ENCODE measurements around the gene PPP2R2C. TPM values are rescaled to one million over a fixed set of nuclear protein-coding genes. Genes with fewer than 3 reads are reported as not detected.

The PPP2R2C gene
- total and polyA plus RNA-seq, 2 of the 4 experiments (the other 2 are of a cell fraction): 0.03 TPM; not detected in 1

DNA sequence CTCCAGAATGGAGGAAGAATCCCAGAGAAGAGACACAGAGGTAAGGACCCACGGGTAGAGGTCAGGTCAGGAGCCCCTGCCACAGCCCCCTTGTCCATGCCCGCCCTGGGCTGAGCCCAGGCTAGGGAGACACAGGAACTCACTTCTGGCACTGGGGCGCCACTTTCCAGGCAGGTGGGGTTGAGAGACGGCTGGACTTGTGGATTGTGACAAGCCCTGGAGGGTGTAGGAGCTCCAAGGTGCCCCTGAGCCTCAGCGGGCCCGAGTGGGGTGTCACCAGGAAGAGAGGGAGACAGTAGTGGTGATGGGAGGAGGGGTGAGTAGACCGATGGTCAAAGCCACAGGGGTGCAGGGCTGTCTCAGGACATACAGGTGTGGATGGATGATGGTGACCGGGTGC is 143.9 kb downstream of the PPP2R2C start:
- no peaks in the 10 kb centered on the region; the same call in 1 of the 2 replicates for H4K20me1 ChIP-seq (ENCODE audit: insufficient read depth, low read length)
- no peaks in the 10 kb centered on the region for H3K79me1 ChIP-seq (ENCODE audit: low read depth in 1 of 2, low read length in 2 of 2)
- peaks cover 25% of the 10 kb centered on the region for H3K27me3 ChIP-seq (ENCODE audit: control insufficient read depth, insufficient read depth, low read length)
- H3K23ac ChIP-seq (ENCODE audit: low read depth, low read length): no peak overlapping the region
- H2BK120ac ChIP-seq (ENCODE audit: low read depth, low read length): no peak overlapping the region
- no peak overlapping the region for H2AFZ ChIP-seq (replicated peaks; ENCODE audit: low read length, poor library complexity)
- H3K18ac ChIP-seq (ENCODE audit: low read depth, low read length): no peak overlapping the region
- no peak overlapping the region for H2BK5ac ChIP-seq (ENCODE audit: low read depth, low read length, poor library complexity, severe bottlenecking)
- no peak overlapping the region for H2BK20ac ChIP-seq (ENCODE audit: low read depth, low read length)
- dilution Hi-C loops (cut with HindIII; ENCODE audit: low sequenced_read_pairs, unreplicated experiment): no loop called here
- no peak overlapping the region for H2BK15ac ChIP-seq (ENCODE audit: low read depth, low read length)
- no peaks in the 10 kb centered on the region; the same call in 1 of the 2 replicates for H3K9me3 ChIP-seq (ENCODE audit: control insufficient read depth, insufficient read depth, low read length)
- H3K36me3 ChIP-seq (ENCODE audit: control insufficient read depth, insufficient read depth, low read length): no peaks in the 10 kb centered on the region
- ATAC-seq (ENCODE audit: low read depth): no peak
- H4K5ac ChIP-seq (ENCODE audit: low read depth, low read length): no peak overlapping the region
- H3K4me3 ChIP-seq (ENCODE audit: insufficient read depth, low read depth, low read length): no peak overlapping the region
- TF ChIP-seq CEBPB (IDR thresholded peaks at IDR 0.05; ENCODE audit: low read depth, low read length) (no peak), MXI1 (IDR thresholded peaks at IDR 0.05; ENCODE audit: borderline replicate concordance, low read depth, low read length) (no peak), POLR2A (IDR thresholded peaks at IDR 0.05; ENCODE audit: low read depth, low read length) (no peak), RCOR1 (IDR thresholded peaks at IDR 0.05; ENCODE audit: insufficient replicate concordance, low read length) (no peak), FOS (IDR thresholded peaks at IDR 0.05; ENCODE audit: low read depth, low read length) (no peak), BHLHE40 (IDR thresholded peaks at IDR 0.05; ENCODE audit: low read depth, low read length) (no peak), MAZ (IDR thresholded peaks at IDR 0.05; ENCODE audit: borderline replicate concordance, low read depth, low read length) (no peak), RAD21 (IDR thresholded peaks at IDR 0.05; ENCODE audit: low read length) (no peak), RFX5 (IDR thresholded peaks at IDR 0.05; ENCODE audit: low read depth, low read length) (no peak), CHD1 (IDR thresholded peaks at IDR 0.05; ENCODE audit: low read depth, low read length) (no peak), CTCF (conservative IDR thresholded peaks at IDR 0.05; ENCODE audit: low read depth, low read length) (no peak), NFE2L2 (IDR thresholded peaks at IDR 0.05; ENCODE audit: low read depth, low read length) (no peak), MAFK (IDR thresholded peaks at IDR 0.05; ENCODE audit: low read depth, low read length) (no peak)
- TF ChIP-seq, protein P1, sequence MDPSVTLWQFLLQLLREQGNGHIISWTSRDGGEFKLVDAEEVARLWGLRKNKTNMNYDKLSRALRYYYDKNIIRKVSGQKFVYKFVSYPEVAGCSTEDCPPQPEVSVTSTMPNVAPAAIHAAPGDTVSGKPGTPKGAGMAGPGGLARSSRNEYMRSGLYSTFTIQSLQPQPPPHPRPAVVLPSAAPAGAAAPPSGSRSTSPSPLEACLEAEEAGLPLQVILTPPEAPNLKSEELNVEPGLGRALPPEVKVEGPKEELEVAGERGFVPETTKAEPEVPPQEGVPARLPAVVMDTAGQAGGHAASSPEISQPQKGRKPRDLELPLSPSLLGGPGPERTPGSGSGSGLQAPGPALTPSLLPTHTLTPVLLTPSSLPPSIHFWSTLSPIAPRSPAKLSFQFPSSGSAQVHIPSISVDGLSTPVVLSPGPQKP (IDR thresholded peaks at IDR 0.05; ENCODE audit: borderline replicate concordance, low read depth, low read length): no peak
- TF ChIP-seq, protein P2, sequence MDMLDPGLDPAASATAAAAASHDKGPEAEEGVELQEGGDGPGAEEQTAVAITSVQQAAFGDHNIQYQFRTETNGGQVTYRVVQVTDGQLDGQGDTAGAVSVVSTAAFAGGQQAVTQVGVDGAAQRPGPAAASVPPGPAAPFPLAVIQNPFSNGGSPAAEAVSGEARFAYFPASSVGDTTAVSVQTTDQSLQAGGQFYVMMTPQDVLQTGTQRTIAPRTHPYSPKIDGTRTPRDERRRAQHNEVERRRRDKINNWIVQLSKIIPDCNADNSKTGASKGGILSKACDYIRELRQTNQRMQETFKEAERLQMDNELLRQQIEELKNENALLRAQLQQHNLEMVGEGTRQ (IDR thresholded peaks at IDR 0.05; ENCODE audit: low read depth, low read length): no peak
- H3K9ac ChIP-seq (ENCODE audit: low read depth, low read length): no peak overlapping the region
- no TSS peak for BruUV-seq (replicated peaks)
- H3K27ac ChIP-seq (ENCODE audit: insufficient read depth, low read length): no peak overlapping the region
- no peak overlapping the region for H2AK9ac ChIP-seq (replicated peaks; ENCODE audit: low read depth, low read length, poor library complexity)
- intact Hi-C loops (cut with micrococcal nuclease): no loop called here
- no peak overlapping the region for H4K8ac ChIP-seq (ENCODE audit: low read depth in 2 of 2, low read length in 2 of 2)
- ChIA-PET CTCF (interaction anchor here (1.7 to 4.4 kb wide), 3 partner anchors 56 to 78 kb away, joined by 4 to 40 read pairs (median 34); no protein-coding TSS in a partner anchor), POLR2A (ENCODE audit: unreplicated experiment) (no interaction called here)
- H3K4me2 ChIP-seq (ENCODE audit: low read depth, low read length): no peak overlapping the region
- H3K56ac ChIP-seq (ENCODE audit: extremely low read depth, insufficient read depth, low read length): no peak overlapping the region
- DNase-seq: no peak
- H4K91ac ChIP-seq (ENCODE audit: insufficient read depth, low read depth, low read length): no peak overlapping the region
- in situ Hi-C loops (cut with MboI; ENCODE audit: low sequenced_read_pairs): loop anchor here (5.0 to 10.0 kb wide), 2 partner anchors 76 to 334 kb away; no protein-coding TSS in a partner anchor
- H2AK5ac ChIP-seq (ENCODE audit: low read depth, low read length): no peak overlapping the region
- no peak overlapping the region for H3K4ac ChIP-seq (ENCODE audit: low read depth, low read length)
- no peaks in the 10 kb centered on the region for H3K9me1 ChIP-seq (ENCODE audit: insufficient read depth, low read length)
- 42% methylated on average over 4 of the region's 8 CpGs; no CpG with 5 or more reads in 1 of the 2 experiments for WGBS, 2 experiments (ENCODE audit: extremely low coverage in 2 of 2, insufficient read length in 1 of 2)
- H3K4me1 ChIP-seq (ENCODE audit: control insufficient read depth, insufficient read depth, low read length): no peaks in the 10 kb centered on the region
- H3K14ac ChIP-seq (replicated peaks; ENCODE audit: low read depth, low read length): no peak overlapping the region

Data from IMR-90 (cell line).